NCI-H2227 treated with DMSO at 0.1 percent for 48 hours (cell line): ENCODE results near the gene TKTL1.

Experiments used
- DNase-seq: peaks from one replicate; lab custom pipeline; 2025; lab: John Stamatoyannopoulos, UW

Gene TKTL1

DNA sequence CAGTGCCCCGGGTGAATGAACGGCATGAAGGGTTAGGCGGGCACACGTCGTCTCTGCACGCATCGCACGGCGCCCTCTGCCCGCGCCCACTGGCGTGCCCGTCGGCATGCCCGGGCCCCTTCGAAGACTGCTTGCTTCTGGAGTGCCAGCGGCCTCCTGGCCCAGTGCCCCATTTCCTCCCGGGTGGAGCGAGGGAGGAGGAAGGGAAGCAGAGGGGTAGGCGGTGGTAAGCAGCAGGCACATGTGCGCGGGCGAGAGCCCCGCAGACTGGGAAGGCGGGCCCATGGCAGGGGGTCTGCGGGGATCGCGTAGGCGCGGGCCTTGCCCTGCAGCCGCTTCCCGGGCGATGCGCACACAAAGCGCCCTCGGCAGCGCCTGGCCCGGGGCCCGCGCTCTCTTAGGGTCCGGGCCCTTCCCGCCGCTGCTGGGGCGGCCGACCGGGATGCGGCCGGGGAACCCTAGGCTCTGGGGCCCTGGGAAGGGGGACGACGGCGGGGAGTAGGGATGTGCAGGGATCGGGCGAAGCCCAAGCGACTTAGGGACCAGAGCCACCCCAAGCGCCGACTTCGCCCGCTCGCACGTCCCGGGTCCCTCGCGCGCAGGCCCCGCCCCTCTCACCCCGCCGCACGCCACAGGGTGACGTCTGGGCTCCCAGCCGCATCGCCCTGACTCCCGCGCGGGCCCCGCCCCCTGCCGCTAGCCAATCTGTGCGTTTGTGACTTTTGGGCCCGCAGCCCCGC, 82.6 kb downstream of the TKTL1 start:
- no peak for DNase-seq

DNA sequence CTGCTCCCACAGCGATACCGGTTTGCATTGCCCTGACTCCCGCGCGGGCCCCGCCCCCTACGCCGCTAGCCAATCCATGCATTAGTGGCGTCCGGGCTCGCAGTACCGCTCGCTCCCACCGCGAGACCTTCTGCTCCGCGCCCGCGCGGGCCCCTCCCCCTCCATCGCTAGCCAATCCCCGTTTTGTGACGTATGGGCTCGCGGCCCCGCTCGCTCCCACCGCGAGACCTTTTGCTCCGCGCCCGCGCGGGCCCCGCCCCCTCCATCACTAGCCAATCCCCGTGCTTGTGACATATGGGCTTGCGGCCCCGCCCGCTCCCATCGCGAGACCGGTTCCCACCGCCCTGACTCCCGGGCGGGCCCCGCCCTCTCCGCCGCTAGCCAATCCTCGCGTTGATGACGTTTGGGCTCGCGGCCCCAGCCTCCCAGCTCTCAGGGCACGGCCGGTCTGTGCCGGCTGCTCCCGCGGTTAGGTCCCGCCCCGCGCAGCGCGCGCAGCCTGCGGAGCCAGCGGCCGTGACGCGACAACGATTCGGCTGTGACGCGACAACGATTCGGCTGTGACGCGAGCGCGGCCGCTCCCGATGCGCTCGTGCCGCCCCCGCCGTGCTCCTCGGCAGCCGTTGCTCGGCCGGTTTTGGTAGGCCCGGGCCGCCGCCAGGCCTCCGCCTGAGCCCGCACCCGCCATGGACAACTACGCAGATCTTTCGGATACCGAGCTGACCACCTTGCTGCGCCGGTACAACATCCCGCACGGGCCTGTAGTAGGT, 83.4 kb downstream of the TKTL1 start, which contains the start of gene EMD:
Gene EMD (plus strand): TSS at position 497 of the 770 bp plus-strand sequence. CDS start 190 bp downstream, at position 687.
- peak; percentile 100 for DNase-seq

DNA sequence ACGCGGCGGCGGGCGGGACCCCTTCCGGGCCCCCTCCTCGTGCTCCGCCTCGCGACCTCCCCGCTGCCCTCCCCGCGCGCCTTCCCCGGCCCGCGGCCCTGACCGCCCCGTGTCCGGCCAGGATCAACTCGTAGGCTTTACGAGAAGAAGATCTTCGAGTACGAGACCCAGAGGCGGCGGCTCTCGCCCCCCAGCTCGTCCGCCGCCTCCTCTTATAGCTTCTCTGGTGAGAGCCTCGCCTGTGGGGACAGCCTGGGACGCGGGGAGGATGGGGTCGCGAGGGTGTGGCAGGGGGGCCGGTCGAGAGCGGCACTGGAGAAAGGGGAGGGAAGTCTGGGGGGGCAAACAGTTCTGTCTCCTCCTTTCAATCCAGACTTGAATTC, 84.0 kb downstream of the TKTL1 start:
- no peak for DNase-seq
